Hepatocyte (in vitro differentiated cells): Measurements from ENCODE around the gene CELA2B.

Source experiments
- EZH2 ChIP-seq: fragments of 200-600 bp; sonication (generic); IDR thresholded peaks from 2 replicates; pipeline ENCODE4 v1.6.1; 2016; ENCODE audit warnings: antibody characterized with exemption, mild to moderate bottlenecking, borderline replicate concordance
- EZH2phosphoT487 ChIP-seq: fragments of 200-600 bp; sonication (generic); IDR thresholded peaks from one replicate; pipeline ENCODE4 v1.6.1; 2018; ENCODE audit warnings: antibody characterized with exemption, mild to moderate bottlenecking, low read depth, moderate library complexity; ENCODE audit not compliant: unreplicated experiment, severe bottlenecking
- TF ChIP-seq, protein P1 (sequence below): fragments of 200-600 bp; sonication (generic); IDR thresholded peaks from 2 replicates; pipeline ENCODE4 v1.5.1; 2016; ENCODE audit warnings: antibody characterized with exemption, mild to moderate bottlenecking; ENCODE audit not compliant: poor library complexity

DNA sequence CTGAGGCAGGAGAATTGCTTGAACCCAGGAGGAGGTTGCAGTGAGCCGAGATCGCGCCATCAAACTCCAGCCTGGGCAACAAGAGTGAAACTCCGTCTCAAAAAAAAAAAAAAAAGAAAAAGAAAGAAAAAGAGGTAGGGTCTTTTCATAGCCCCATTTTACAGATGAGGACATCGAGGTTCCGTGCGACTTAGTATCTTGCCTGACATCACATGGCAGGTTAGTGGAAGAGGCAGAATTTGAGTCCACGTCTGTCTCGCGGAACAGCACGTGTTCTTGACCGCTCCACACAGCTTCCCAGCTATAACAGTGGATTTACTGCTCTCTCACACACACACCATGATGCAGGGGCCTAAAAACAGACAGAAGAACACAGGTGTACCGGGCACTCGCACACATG is 36.6 kb upstream of the CELA2B start:
- TF ChIP-seq, protein P1, sequence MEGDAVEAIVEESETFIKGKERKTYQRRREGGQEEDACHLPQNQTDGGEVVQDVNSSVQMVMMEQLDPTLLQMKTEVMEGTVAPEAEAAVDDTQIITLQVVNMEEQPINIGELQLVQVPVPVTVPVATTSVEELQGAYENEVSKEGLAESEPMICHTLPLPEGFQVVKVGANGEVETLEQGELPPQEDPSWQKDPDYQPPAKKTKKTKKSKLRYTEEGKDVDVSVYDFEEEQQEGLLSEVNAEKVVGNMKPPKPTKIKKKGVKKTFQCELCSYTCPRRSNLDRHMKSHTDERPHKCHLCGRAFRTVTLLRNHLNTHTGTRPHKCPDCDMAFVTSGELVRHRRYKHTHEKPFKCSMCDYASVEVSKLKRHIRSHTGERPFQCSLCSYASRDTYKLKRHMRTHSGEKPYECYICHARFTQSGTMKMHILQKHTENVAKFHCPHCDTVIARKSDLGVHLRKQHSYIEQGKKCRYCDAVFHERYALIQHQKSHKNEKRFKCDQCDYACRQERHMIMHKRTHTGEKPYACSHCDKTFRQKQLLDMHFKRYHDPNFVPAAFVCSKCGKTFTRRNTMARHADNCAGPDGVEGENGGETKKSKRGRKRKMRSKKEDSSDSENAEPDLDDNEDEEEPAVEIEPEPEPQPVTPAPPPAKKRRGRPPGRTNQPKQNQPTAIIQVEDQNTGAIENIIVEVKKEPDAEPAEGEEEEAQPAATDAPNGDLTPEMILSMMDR = no peak
- no peak for TF ChIP-seq EZH2
- no peak for TF ChIP-seq EZH2phosphoT487
